Measurements from ENCODE around the gene NUP98.

Gene NUP98

GRCh38 chr11:3835751-3836150 is 38.4 kb upstream of the NUP98 start:
- Histone ChIP-seq H3K4me3 (ENCODE audit: low read depth, low read length) (no peak overlapping the region), H3K36me3 (replicated peaks) (peaks cover 10% of the 10 kb centered on the region), H3K27ac (no peak overlapping the region), H3K27me3 (replicated peaks) (no peaks in the 10 kb centered on the region)
- in situ Hi-C loops (cut with HindIII; ENCODE audit: low pct_ligation_motif_present, low sequenced_read_pairs) = loop anchor here (25.0 kb wide), 1 partner anchor 227 kb away; no protein-coding TSS in a partner anchor
- TF ChIP-seq, protein P1, sequence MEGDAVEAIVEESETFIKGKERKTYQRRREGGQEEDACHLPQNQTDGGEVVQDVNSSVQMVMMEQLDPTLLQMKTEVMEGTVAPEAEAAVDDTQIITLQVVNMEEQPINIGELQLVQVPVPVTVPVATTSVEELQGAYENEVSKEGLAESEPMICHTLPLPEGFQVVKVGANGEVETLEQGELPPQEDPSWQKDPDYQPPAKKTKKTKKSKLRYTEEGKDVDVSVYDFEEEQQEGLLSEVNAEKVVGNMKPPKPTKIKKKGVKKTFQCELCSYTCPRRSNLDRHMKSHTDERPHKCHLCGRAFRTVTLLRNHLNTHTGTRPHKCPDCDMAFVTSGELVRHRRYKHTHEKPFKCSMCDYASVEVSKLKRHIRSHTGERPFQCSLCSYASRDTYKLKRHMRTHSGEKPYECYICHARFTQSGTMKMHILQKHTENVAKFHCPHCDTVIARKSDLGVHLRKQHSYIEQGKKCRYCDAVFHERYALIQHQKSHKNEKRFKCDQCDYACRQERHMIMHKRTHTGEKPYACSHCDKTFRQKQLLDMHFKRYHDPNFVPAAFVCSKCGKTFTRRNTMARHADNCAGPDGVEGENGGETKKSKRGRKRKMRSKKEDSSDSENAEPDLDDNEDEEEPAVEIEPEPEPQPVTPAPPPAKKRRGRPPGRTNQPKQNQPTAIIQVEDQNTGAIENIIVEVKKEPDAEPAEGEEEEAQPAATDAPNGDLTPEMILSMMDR (IDR thresholded peaks at IDR 0.05; ENCODE audit: low read depth, low read length, missing control alignments) = no peak
- DNase-seq = no peak

DNA sequence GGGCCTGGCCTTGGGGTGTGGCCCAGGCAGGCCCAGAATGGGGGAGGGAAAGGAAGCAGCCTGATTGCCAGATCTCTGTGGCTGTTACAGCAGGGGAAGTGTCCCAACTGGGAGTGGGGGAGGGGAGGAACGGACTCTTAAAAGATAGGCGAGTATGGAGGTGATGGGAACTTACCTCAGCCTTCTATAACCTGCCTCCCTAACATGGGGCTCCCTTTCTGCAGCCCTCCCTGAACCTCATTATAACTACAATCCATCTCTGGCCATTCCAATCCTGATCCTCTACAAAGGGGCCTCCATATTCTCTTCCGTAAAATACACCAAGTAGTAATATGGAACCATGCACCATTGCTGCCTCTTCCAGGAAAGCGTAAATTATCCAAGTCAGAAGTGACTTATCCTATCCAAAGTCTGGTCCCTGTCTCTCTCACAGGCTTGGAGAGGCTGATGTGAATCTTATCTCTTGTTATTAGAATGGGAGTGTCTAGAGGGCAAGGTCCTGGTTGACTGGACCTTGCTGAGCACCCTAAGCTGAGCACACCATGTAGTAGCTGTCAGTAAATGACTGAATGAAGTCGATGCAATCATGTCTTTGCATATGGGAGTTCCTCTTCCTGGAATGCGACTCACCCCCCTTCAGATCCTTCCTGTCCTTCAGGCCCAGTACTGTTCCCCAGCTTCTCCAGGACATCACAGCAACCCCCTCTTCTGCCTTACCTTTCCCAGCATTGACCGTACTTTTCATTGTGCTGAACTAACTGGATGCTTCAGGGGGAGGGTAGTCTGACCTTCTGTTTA is 37.5 kb upstream of the NUP98 start:
- H3K27ac ChIP-seq = no peak overlapping the region
- in situ Hi-C loops (cut with HindIII; ENCODE audit: low pct_ligation_motif_present, low sequenced_read_pairs) = loop anchor here (25.0 kb wide), 1 partner anchor 227 kb away; no protein-coding TSS in a partner anchor
- no peak for DNase-seq
- TF ChIP-seq, protein P1 (IDR thresholded peaks at IDR 0.05; ENCODE audit: low read depth, low read length, missing control alignments) = no peak
- H3K36me3 ChIP-seq (replicated peaks) = peaks cover 15% of the 10 kb centered on the region
- H3K4me3 ChIP-seq (ENCODE audit: low read depth, low read length) = no peak overlapping the region
- no peaks in the 10 kb centered on the region for H3K27me3 ChIP-seq (replicated peaks)

GRCh38 chr11:3834349-3834663 is 37.0 kb upstream of the NUP98 start:
- no peak overlapping the region for H3K4me3 ChIP-seq (ENCODE audit: low read depth, low read length)
- no peak for DNase-seq
- H3K27ac ChIP-seq = no peak overlapping the region
- no peaks in the 10 kb centered on the region for H3K27me3 ChIP-seq (replicated peaks)
- in situ Hi-C loops (cut with HindIII; ENCODE audit: low pct_ligation_motif_present, low sequenced_read_pairs) = loop anchor here (25.0 kb wide), 1 partner anchor 228 kb away; no protein-coding TSS in a partner anchor
- TF ChIP-seq, protein P1 (IDR thresholded peaks at IDR 0.05; ENCODE audit: low read depth, low read length, missing control alignments) = no peak
- peaks cover 20% of the 10 kb centered on the region for H3K36me3 ChIP-seq (replicated peaks)

DNA sequence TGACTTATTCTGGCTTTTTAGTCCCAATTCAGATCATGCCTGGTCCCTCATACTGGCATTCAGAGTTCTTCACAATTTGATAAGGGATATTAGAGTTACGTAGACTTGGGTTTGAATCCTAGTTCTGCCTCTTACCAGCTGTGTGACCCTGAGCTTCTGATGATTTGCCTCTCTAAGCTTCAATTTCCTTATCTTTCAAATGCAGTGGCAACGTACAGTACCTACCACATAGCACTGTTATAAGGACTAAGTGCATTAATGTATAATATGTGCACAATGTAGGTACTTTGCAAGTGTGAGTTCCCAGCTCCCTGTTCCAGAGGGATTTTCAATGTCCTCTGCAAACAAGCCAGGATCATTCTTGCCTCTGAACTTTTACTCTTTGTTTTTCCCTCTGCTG is 36.1 kb upstream of the NUP98 start:
- in situ Hi-C loops (cut with HindIII; ENCODE audit: low pct_ligation_motif_present, low sequenced_read_pairs) = loop anchor here (25.0 kb wide), 1 partner anchor 229 kb away; no protein-coding TSS in a partner anchor
- no peaks in the 10 kb centered on the region for H3K27me3 ChIP-seq (replicated peaks)
- TF ChIP-seq, protein P1 (IDR thresholded peaks at IDR 0.05; ENCODE audit: low read depth, low read length, missing control alignments) = no peak
- H3K4me3 ChIP-seq (ENCODE audit: low read depth, low read length) = no peak overlapping the region
- no peak for DNase-seq
- H3K36me3 ChIP-seq (replicated peaks) = peaks cover 21% of the 10 kb centered on the region
- no peak overlapping the region for H3K27ac ChIP-seq

DNA sequence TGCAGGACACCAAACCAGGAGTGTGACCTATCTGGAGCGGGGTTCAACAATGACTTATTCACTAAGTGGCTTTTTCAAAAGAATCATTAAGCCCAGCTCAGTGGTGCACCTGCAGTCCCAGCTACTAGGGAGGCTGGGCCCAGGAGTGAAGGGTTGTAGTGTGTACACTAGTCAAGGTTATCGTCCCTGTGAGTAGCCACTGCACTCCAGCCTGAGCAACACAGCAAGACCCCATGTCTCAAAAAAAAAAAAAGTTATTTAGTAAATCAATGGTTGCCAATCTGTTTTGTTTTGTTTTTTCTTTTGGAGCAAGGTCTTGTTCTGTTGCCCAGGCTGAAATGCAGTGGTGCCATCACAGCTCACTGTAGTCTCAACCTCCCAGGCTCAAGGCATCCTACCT is 35.5 kb upstream of the NUP98 start:
- H3K36me3 ChIP-seq (replicated peaks) = peaks cover 24% of the 10 kb centered on the region
- no peak overlapping the region for H3K27ac ChIP-seq
- DNase-seq = no peak
- no peak overlapping the region for H3K4me3 ChIP-seq (ENCODE audit: low read depth, low read length)
- TF ChIP-seq, protein P1 (IDR thresholded peaks at IDR 0.05; ENCODE audit: low read depth, low read length, missing control alignments) = no peak
- in situ Hi-C loops (cut with HindIII; ENCODE audit: low pct_ligation_motif_present, low sequenced_read_pairs) = loop anchor here (25.0 kb wide), 1 partner anchor 229 kb away; no protein-coding TSS in a partner anchor
- H3K27me3 ChIP-seq (replicated peaks) = no peaks in the 10 kb centered on the region
